Measurements from ENCODE around the gene NRDC. TPM values are rescaled to one million over a fixed set of nuclear protein-coding genes. Genes with fewer than 3 reads are reported as not detected.

The NRDC gene
- total and polyA plus RNA-seq, 2 donors: 56.2 to 151 TPM

Other genes starting within 250 kb of the NRDC start
- 0.24 TPM for gene RAB3B, start 112.0 kb upstream of the NRDC start, total RNA-seq
- 0.07 TPM for gene RAB3B, start 112.0 kb upstream of the NRDC start, polyA plus RNA-seq
- gene KTI12, start 155.1 kb upstream of the NRDC start, total RNA-seq: 7.7 TPM
- gene KTI12, start 155.1 kb upstream of the NRDC start, polyA plus RNA-seq: 11.1 TPM
- gene TXNDC12, start 176.5 kb upstream of the NRDC start, total RNA-seq: 43.9 TPM
- gene TXNDC12, start 176.5 kb upstream of the NRDC start, polyA plus RNA-seq: 27.2 TPM
- gene BTF3L4, start 177.6 kb upstream of the NRDC start, total RNA-seq: 60.5 TPM
- gene BTF3L4, start 177.6 kb upstream of the NRDC start, polyA plus RNA-seq: 66.2 TPM